Thymus (tissue), 11 donors: ENCODE measurements around the gene GPR62. TPM values are rescaled to one million over a fixed set of nuclear protein-coding genes. Genes with fewer than 3 reads are reported as not detected.

ENCODE experiments used
- DNase-seq, 9 donors: peaks; one replicate each; pipeline ENCODE4 v3.0.0-alpha.2; 2013; ENCODE audit warnings: low spot score in 9 of 9, low read depth in 6 of 9, missing footprints in 1 of 9
- H3K27ac ChIP-seq, 2 donors: one replicate each; pipeline ENCODE4 v1.5.1; 2013; ENCODE audit warnings: control low read depth in 1 of 2, low read depth in 1 of 2, low read length in 1 of 2, mild to moderate bottlenecking in 1 of 2, moderate library complexity in 1 of 2
- H3K27me3 ChIP-seq, 2 donors: one replicate each; pipeline ENCODE4 v1.5.1; 2013; ENCODE audit warnings: low read length in 1 of 2; ENCODE audit not compliant: control insufficient read depth in 2 of 2, insufficient read depth in 1 of 2
- H3K36me3 ChIP-seq, 2 donors: one replicate each; pipeline ENCODE4 v1.5.1; 2013; ENCODE audit warnings: low read length in 1 of 2, mild to moderate bottlenecking in 1 of 2, moderate library complexity in 1 of 2; ENCODE audit not compliant: control insufficient read depth in 2 of 2, insufficient read depth in 2 of 2
- H3K4me1 ChIP-seq, 2 donors: one replicate each; pipeline ENCODE4 v1.5.1; 2013; ENCODE audit warnings: low read length in 2 of 2; ENCODE audit not compliant: control insufficient read depth in 2 of 2, insufficient read depth in 2 of 2
- H3K4me3 ChIP-seq, 2 donors: one replicate each; pipeline ENCODE4 v1.5.1; 2013; ENCODE audit warnings: low read length in 2 of 2, control low read depth in 1 of 2, mild to moderate bottlenecking in 1 of 2
- H3K9me3 ChIP-seq, 2 donors: one replicate each; pipeline ENCODE4 v1.5.1; 2013; ENCODE audit warnings: low read length in 1 of 2, mild to moderate bottlenecking in 1 of 2; ENCODE audit not compliant: control insufficient read depth in 2 of 2, insufficient read depth in 1 of 2
- WGBS: extraction: QIAGEN DNeasy Blood & Tissue Kit; methylation state at CpG from one replicate; pipeline ENCODE4 v1.1.7; 2013; 5-methylcytosine and 5-hydroxymethylcytosine counted together
- polyA plus RNA-seq: library from polyadenylated mRNA; stranded (reverse); fragments of 200-250 nt; gene quantifications from one replicate; pipeline ENCODE4 v1.2.3, GENCODE V29; 2013
- total RNA-seq: library from RNA; stranded (reverse); fragments of 120-200 nt; gene quantifications from one replicate; pipeline ENCODE4 v1.2.4, GENCODE V29; 2013
- donor health status: healthy.

The GPR62 gene
- total and polyA plus RNA-seq, 2 donors: 0.02 to 0.05 TPM

GRCh38 chr3:51929420-51930003 lies 25.7 kb upstream of the GPR62 start:
- H3K4me1 ChIP-seq: no peaks in the 10 kb centered on the region
- peaks cover 13 to 16% of the 10 kb centered on the region in 2 donors for H3K36me3 ChIP-seq
- no peaks in the 10 kb centered on the region for H3K27me3 ChIP-seq
- WGBS: 85% methylated on average over 5 of the region's 5 CpGs
- H3K9me3 ChIP-seq: no peaks in the 10 kb centered on the region
- H3K4me3 ChIP-seq: no peak overlapping the region
- no peak for DNase-seq
- H3K27ac ChIP-seq: no peak overlapping the region

DNA sequence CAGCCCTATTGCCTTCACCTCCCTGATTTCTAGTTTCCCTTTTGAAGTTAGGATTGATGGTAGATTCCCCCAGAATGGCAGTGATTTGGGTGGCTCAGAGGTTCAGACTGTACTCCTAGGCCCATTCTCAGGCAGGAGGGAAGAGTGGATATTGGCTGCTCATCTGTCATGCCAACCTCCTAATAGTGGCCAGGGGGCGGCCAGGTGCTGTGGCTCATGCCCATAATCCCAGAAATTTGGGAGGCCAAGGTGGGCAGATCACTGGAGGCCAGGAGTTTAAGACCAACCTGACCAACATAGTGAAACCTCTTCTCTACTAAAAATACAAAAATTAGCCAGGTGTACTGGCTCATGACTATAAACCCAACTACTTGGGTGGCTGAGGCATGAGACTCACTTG lies 24.7 kb upstream of the GPR62 start:
- no peak for DNase-seq
- Histone ChIP-seq H3K9me3 (no peaks in the 10 kb centered on the region), H3K36me3 (peaks cover 21 to 22% of the 10 kb centered on the region in 2 donors), H3K4me1 (no peaks in the 10 kb centered on the region), H3K4me3 (no peak overlapping the region), H3K27me3 (no peaks in the 10 kb centered on the region), H3K27ac (no peak overlapping the region)
- WGBS: 97% methylated on average over 1 of the region's 1 CpG

GRCh38 chr3:51931756-51932155 lies 23.4 kb upstream of the GPR62 start:
- H3K9me3 ChIP-seq: no peaks in the 10 kb centered on the region
- peaks cover 30 to 33% of the 10 kb centered on the region in 2 donors for H3K36me3 ChIP-seq
- 97% methylated on average over 6 of the region's 6 CpGs for WGBS

DNA sequence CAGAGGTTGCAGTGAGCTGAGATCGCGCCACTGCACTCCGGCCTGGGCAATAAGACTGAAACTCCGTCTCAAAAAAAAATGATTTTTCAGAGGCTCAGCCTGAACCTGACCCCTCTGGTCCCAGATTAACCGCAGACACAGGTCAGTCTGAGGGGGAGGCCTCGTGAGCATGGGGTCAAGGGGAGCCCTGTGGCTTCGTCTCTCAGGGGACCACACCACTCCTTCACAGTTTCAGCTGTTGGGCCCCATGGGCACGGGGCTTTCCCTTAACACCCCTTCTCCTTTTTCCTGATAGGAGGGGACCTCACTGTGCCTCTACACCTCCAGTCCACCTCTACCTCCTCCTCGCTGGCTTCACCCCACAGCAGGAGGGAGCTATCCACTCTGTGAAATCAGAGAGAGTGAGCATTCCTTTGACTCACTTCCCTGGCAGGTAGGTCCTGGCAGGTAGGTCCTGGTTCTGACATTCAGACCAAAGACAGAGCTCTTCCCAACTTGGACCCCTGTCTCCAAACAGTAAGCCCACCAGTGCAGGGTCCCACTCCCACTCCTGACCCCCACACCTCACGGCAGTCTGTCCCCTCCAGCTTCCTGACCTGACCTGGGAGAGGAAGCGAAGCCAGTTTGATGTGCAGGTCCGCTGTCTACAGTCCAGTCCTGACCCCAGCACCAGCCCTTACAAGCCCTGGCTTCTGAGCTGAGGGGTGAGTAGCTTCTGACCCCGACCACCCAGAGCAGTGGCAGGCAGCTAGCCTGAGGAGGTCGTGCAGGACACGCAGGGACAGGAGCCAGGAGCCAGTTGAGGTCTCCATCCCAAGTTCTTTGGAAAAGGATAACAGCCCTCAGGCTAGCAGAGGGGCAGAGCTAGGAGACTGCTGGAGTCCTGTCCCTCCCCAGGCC lies 22.5 kb upstream of the GPR62 start:
- no peak for DNase-seq
- Histone ChIP-seq H3K4me3 (no peak overlapping the region), H3K27me3 (no peaks in the 10 kb centered on the region), H3K27ac (no peak overlapping the region), H3K9me3 (no peaks in the 10 kb centered on the region), H3K36me3 (peaks cover 36 to 42% of the 10 kb centered on the region in 2 donors), H3K4me1 (no peaks in the 10 kb centered on the region)
- WGBS: 98% methylated on average over 15 of the region's 15 CpGs

More at GRCh38 chr3:51931756-51932155, 23.4 kb upstream of the GPR62 start:
- H3K27me3 ChIP-seq: no peaks in the 10 kb centered on the region
- H3K27ac ChIP-seq: no peak overlapping the region
- H3K4me3 ChIP-seq: no peak overlapping the region
- H3K4me1 ChIP-seq: no peaks in the 10 kb centered on the region
- DNase-seq: no peak

DNA sequence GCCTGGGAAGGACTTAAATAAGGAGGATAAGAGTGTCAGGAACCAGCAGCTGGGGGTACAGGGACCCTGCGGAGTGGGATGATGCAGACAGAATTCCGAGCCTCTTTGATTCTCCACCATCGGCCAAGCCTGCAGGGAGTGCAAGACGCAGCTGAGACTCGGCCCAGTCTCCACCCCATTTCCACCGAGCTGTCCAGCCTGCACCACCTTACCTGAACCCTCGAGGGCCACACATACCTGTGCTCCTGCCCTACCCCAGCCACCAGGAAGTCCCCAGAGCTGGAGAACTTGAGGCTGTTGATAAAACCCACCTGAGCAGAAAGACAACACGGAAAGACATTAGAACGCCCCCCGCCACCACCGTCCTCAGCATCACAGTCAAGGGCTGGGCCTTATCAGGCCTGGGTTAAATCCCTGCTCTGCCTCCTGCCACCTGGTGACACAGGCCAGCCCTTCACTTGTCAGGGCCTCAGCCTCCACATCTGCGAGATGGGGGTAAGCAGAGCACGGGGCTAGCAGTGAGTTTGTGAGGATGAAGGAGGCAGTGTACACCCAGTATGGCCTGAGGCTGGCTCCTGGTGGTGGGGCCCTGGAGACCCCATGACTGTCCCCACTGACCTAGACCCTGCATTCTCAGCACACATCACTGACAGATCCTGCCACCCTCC lies 21.6 kb upstream of the GPR62 start:
- H3K27me3 ChIP-seq: no peaks in the 10 kb centered on the region
- DNase-seq: no peak
- H3K27ac ChIP-seq: no peak overlapping the region
- peaks cover 36 to 47% of the 10 kb centered on the region in 2 donors for H3K36me3 ChIP-seq
- 98% methylated on average over 13 of the region's 13 CpGs for WGBS
- no peaks in the 10 kb centered on the region for H3K4me1 ChIP-seq
- no peak overlapping the region for H3K4me3 ChIP-seq
- H3K9me3 ChIP-seq: no peaks in the 10 kb centered on the region

DNA sequence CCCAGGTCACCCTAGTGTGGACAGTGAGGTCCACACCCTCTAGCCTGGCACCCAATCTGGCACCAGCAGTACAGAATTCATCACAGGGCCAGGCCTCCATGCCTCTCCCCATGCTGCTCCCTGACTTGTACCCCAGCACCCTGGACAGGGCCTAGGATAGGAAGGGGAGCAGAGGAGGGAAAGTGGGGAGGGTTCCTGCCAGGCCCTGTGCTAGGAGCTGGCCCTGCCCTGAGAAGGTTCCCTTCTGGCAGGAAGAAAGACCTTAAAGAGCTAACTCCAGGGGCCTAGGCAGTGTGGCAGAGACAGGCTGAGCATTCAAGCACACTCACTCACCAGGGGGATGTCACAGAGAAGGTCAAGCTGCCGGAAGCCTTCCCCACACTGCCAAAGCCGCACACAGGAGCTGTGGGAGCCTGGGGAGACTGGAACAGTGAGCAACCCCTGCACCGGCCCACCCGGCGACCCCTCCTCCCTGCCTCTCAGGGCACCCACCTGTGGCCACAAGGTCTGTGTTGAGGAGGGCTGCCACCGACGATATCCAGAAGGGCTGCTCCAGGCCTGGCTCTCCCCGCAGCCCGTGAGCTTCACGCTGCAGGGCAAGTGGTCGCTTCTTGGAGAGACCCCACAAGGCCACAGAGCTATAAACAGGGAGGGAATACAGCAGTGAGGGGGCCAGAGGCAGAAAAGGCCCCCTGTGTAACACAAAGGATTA lies 20.9 kb upstream of the GPR62 start:
- no peak overlapping the region for H3K4me3 ChIP-seq
- WGBS: 99% methylated on average over 11 of the region's 11 CpGs
- no peak for DNase-seq
- peaks cover 36 to 50% of the 10 kb centered on the region in 2 donors for H3K36me3 ChIP-seq
- no peaks in the 10 kb centered on the region for H3K4me1 ChIP-seq
- no peak overlapping the region for H3K27ac ChIP-seq
- H3K27me3 ChIP-seq: no peaks in the 10 kb centered on the region
- H3K9me3 ChIP-seq: no peaks in the 10 kb centered on the region

- H3K4me3 ChIP-seq: no peak overlapping the region
- H3K4me1 ChIP-seq: no peaks in the 10 kb centered on the region
- H3K27me3 ChIP-seq: no peaks in the 10 kb centered on the region
- H3K36me3 ChIP-seq: peaks cover 36 to 50% of the 10 kb centered on the region in 2 donors
- no peaks in the 10 kb centered on the region for H3K9me3 ChIP-seq
- H3K27ac ChIP-seq: no peak overlapping the region
- WGBS: 98% methylated on average over 28 of the region's 28 CpGs
- no peak for DNase-seq
Measured at GRCh38 chr3:51934991-51935885, 19.9 kb upstream of the GPR62 start.
